CD4-positive, CD25-positive, alpha-beta regulatory T cell (primary cell): Measurements from ENCODE around the gene STMN1. TPM values are rescaled to one million over a fixed set of nuclear protein-coding genes. Genes with fewer than 3 reads are reported as not detected.

Source experiments
- ATAC-seq, 2 donors: fragments of 150-1000 bp; cut with Tn5 transposase; one replicate each; pipeline ENCODE4 v1.10.0; 2021; ENCODE audit warnings: low read depth in 2 of 2, moderate number of reproducible peaks in 2 of 2, moderate library complexity in 1 of 2
- DNase-seq, 3 donors: peaks; one replicate each; pipeline versions ENCODE4 v3.0.0 to v3.0.0-alpha.2; 2012 to 2022; ENCODE audit warnings: mixed read lengths in 1 of 3
- H3K27ac ChIP-seq: one replicate; pipeline ENCODE4 v1.7.0; 2013; ENCODE audit warnings: mild to moderate bottlenecking, low read length; ENCODE audit not compliant: insufficient read depth, poor library complexity, severe bottlenecking
- H3K27me3 ChIP-seq: one replicate; pipeline ENCODE4 v1.7.0; 2013; ENCODE audit warnings: low read length; ENCODE audit not compliant: control insufficient read depth, insufficient read depth
- H3K36me3 ChIP-seq: one replicate; pipeline ENCODE4 v1.7.0; 2013; ENCODE audit warnings: mild to moderate bottlenecking, low read length, moderate library complexity; ENCODE audit not compliant: control insufficient read depth, insufficient read depth
- H3K4me1 ChIP-seq: 2 replicates; pipeline ENCODE4 v1.7.0; 2013; ENCODE audit warnings: mild to moderate bottlenecking, low read length; ENCODE audit not compliant: insufficient read depth, control insufficient read depth, poor library complexity, severe bottlenecking
- H3K4me3 ChIP-seq: one replicate; pipeline ENCODE4 v1.7.0; 2013; ENCODE audit warnings: low read depth, mild to moderate bottlenecking, low read length, moderate library complexity
- H3K9me3 ChIP-seq, 2 experiments: 1 replicate in 1 of 2; 2 replicates in 1 of 2; pipeline ENCODE4 v1.7.0; 2013; ENCODE audit warnings: low read length in 2 of 2, mild to moderate bottlenecking in 1 of 2, moderate library complexity in 1 of 2; ENCODE audit not compliant: control insufficient read depth in 2 of 2
- H3K27ac Mint-ChIP-seq, 3 donors: one replicate each; pipeline ENCODE4 v1.8.0; 2020 to 2022; ENCODE audit warnings: mild to moderate bottlenecking in 3 of 3, mixed read lengths in 3 of 3, moderate library complexity in 2 of 3
- H3K27me3 Mint-ChIP-seq: one replicate; pipeline ENCODE4 v1.8.0; 2022; ENCODE audit warnings: mild to moderate bottlenecking, mixed read lengths
- H3K36me3 Mint-ChIP-seq: one replicate; pipeline ENCODE4 v1.8.0; 2020; ENCODE audit warnings: mixed read lengths
- H3K4me1 Mint-ChIP-seq, 4 donors: one replicate each; pipeline ENCODE4 v1.8.0; 2020 to 2022; ENCODE audit warnings: mixed read lengths in 4 of 4, mild to moderate bottlenecking in 1 of 4
- H3K4me3 Mint-ChIP-seq, 4 donors: one replicate each; pipeline ENCODE4 v1.8.0; 2020 to 2022; ENCODE audit warnings: mild to moderate bottlenecking in 4 of 4, mixed read lengths in 4 of 4, moderate library complexity in 3 of 4
- H3K9me3 Mint-ChIP-seq, 7 donors: one replicate each; pipeline ENCODE4 v1.8.0; 2020 to 2022; ENCODE audit warnings: mixed read lengths in 7 of 7, mild to moderate bottlenecking in 3 of 7, moderate library complexity in 2 of 7
- polyA plus RNA-seq, 4 donors: library from polyadenylated mRNA; unstranded; fragments of 300-500 nt; fragmentation: Illumina TruSeq; gene quantifications; one replicate each; pipeline ENCODE4 v1.2.3, GENCODE V29; 2021
- total RNA-seq: library from RNA; stranded (reverse); gene quantifications from one replicate; pipeline ENCODE4 v1.2.3, GENCODE V29; 2022

STMN1 gene
- total and polyA plus RNA-seq, 5 donors from 2014 or later, result 44.9 to 242 (median 181) TPM

DNA sequence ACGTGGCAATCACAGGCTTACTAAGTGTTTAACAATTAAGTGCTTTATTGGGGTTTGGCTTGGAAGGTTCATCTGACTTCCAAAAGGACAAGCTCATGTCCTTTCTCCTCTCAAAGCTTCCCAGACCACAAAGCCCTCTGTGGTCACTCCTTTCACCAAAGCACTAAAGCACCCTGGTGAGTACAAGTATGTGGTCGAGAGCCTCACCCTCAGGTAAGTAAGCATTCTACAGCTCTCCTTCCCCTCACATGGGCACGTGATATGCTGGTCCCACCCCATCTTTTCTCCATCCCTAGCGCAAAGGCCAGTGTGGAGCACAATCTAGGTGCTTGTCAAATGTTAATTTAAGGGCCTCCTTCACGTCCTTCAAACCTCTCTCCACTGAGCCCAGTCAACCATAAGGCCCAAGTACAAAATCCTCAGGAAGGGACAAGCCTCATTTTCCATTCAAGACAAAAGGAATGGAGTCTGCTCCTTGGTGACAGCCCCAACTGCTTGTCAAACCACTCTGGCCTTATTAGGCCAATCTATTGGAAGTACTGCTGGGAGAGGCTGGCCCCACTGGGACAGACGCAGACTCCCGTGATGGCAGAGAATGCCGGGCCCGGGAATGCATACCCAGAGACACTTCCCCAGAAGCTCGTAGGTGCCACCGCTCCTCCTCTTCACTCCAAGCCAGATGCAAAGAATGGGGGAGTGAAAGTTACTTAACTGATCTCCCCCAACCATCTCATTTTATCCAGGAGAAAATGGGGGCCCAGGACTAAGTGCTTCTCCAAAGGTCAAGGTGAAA lies 7.8 kb downstream of the STMN1 start:
- Mint-ChIP-seq H3K9me3 (no peaks in the 10 kb centered on the region), H3K27me3 (no peaks in the 10 kb centered on the region), H3K27ac (peak overlapping the region in 2 of 3 donors; percentile 86 to 87), H3K4me3 (no peak overlapping the region), H3K36me3 (peaks cover 25% of the 10 kb centered on the region), H3K4me1 (peaks cover 0 to 28% (median 14%) of the 10 kb centered on the region in 4 donors)
- no peak overlapping the region for H3K4me3 ChIP-seq
- H3K36me3 ChIP-seq, result peaks cover 15% of the 10 kb centered on the region
- DNase-seq (no peak), ATAC-seq (no peak)
- no peak overlapping the region for H3K27ac ChIP-seq
- no peaks in the 10 kb centered on the region for H3K9me3 ChIP-seq
- peaks cover 5% of the 10 kb centered on the region for H3K4me1 ChIP-seq
- H3K27me3 ChIP-seq, result no peaks in the 10 kb centered on the region

DNA sequence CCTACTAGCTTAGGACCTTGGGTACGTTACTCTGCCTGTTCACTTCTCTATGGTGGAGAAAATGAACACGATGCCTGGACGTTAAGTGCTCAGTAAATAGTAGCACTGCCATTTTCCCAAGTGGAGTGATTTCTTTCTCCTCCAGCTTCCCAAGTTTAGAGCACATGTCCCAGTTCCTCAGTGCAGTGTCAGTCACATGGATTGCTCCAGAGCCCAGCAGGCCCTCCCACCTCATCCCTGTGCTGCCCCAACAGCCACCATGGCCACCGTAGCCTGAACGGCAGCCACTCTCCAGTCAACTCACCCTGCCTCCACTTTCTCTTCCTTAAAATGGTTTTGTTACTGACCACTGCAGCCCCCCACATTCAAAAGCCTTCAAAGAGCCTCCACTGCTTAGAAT lies 8.5 kb downstream of the STMN1 start:
- Histone ChIP-seq H3K36me3 (peaks cover 15% of the 10 kb centered on the region), H3K9me3 (no peaks in the 10 kb centered on the region), H3K4me3 (no peak overlapping the region), H3K27ac (no peak overlapping the region), H3K4me1 (peaks cover 5% of the 10 kb centered on the region), H3K27me3 (no peaks in the 10 kb centered on the region)
- Mint-ChIP-seq H3K27me3 (no peaks in the 10 kb centered on the region), H3K4me3 (no peak overlapping the region), H3K9me3 (no peaks in the 10 kb centered on the region), H3K36me3 (peaks cover 25% of the 10 kb centered on the region), H3K4me1 (peaks cover 0 to 28% (median 13%) of the 10 kb centered on the region in 4 donors), H3K27ac (no peak overlapping the region)
- DNase-seq (no peak), ATAC-seq (no peak)

DNA sequence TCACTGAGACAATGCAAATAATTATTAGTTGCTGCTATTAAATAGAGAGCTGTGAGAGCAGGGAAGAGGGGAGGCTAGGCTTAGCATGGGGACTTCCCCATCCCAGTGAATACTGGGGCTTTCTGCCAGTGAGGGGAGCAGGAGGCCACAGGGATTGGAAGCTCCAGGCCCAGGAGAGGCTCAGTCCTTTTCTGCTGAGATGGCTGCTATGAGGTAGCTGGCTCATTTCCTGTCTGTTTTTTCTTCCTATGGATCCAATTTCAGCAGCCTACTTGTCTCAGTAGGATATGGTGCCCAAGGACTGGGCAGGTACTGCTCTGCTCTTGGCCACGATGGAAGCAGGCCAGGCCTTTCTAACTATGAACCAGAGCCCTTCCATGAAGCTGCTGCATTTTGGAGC lies 10.0 kb downstream of the STMN1 start:
- no peak overlapping the region for H3K4me3 Mint-ChIP-seq
- no peak overlapping the region for H3K27ac Mint-ChIP-seq
- H3K27ac ChIP-seq, result no peak overlapping the region

DNA sequence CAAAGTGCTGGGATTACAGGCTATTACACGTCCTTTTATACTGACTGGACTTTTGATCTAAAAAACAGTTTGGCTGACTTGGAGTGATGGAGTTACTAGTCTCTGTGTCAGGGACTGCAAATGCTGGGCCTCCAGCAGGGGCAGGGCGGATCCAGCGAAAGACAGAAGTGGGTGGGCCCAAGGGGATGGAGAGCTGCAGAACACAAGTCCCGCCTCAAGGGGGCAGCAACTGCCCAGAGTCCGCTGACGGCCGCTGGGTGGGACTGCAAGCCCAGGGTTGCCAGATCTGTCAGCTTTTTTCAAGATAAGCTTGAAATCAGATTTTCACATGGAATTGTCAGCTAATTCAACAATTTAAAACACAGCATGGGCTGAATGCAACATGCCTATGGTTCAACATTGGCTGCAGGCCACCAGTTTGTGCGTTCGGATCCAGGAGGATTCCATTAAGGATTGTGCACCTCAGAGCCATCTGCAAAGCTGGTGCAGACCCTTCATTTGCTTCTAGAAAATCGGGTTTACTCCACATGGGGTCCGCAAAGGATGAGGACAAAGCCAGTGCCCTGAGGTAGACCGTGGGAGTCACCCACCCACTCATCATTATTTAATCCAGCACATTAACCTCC lies 10.7 kb downstream of the STMN1 start:
- Histone ChIP-seq H3K9me3 (no peaks in the 10 kb centered on the region), H3K27ac (no peak overlapping the region), H3K4me1 (peaks cover 5% of the 10 kb centered on the region), H3K36me3 (peaks cover 6% of the 10 kb centered on the region), H3K4me3 (no peak overlapping the region), H3K27me3 (no peaks in the 10 kb centered on the region)
- Mint-ChIP-seq H3K36me3 (peaks cover 11% of the 10 kb centered on the region), H3K9me3 (no peaks in the 10 kb centered on the region), H3K4me3 (no peak overlapping the region), H3K27ac (peak overlapping the region in 2 of 3 donors; percentile 74 to 82), H3K4me1 (peaks cover 0 to 16% (median 8%) of the 10 kb centered on the region in 4 donors), H3K27me3 (no peaks in the 10 kb centered on the region)
- DNase-seq (peak; percentile 80 to 95 (median 94)), ATAC-seq (peak; percentile 100)

More for the DNA sequence above, 10.0 kb downstream of the STMN1 start:
- Mint-ChIP-seq H3K9me3 (no peaks in the 10 kb centered on the region), H3K4me1 (peaks cover 0 to 23% (median 12%) of the 10 kb centered on the region in 4 donors), H3K36me3 (peaks cover 18% of the 10 kb centered on the region), H3K27me3 (no peaks in the 10 kb centered on the region)
- no peak for ATAC-seq
- Histone ChIP-seq H3K9me3 (no peaks in the 10 kb centered on the region), H3K4me1 (peaks cover 5% of the 10 kb centered on the region), H3K27me3 (no peaks in the 10 kb centered on the region), H3K4me3 (no peak overlapping the region), H3K36me3 (peaks cover 12% of the 10 kb centered on the region)
- DNase-seq, result no peak

DNA sequence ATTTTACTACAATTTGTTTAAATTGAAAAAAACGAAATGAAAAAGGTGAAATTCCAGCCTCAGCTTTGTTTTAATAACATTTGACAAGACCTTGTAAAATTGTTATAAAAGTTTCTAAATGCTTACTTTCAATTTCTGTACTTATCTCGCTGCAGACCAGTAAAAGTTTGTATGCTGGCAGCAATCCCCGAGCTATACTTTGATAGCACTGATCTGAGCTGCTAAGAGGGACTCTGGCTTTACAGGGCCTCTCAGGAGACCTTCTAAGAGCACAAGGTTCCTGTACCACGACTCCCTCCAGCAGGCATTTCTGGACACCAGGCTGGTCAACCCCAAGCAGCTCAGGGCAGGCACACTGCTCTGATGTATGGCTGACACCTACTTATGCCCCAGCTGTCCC lies 13.1 kb downstream of the STMN1 start:
- Histone ChIP-seq H3K27me3 (no peaks in the 10 kb centered on the region), H3K27ac (no peak overlapping the region), H3K9me3 (no peaks in the 10 kb centered on the region), H3K36me3 (no peaks in the 10 kb centered on the region), H3K4me1 (peaks cover 5% of the 10 kb centered on the region), H3K4me3 (no peak overlapping the region)
- no peak for DNase-seq
- H3K4me3 Mint-ChIP-seq, result no peak overlapping the region
- no peaks in the 10 kb centered on the region for H3K9me3 Mint-ChIP-seq
- no peaks in the 10 kb centered on the region for H3K36me3 Mint-ChIP-seq
- peaks cover 0 to 12% (median 6%) of the 10 kb centered on the region in 4 donors for H3K4me1 Mint-ChIP-seq
- ATAC-seq, result no peak
- no peak overlapping the region for H3K27ac Mint-ChIP-seq
- H3K27me3 Mint-ChIP-seq, result no peaks in the 10 kb centered on the region

DNA sequence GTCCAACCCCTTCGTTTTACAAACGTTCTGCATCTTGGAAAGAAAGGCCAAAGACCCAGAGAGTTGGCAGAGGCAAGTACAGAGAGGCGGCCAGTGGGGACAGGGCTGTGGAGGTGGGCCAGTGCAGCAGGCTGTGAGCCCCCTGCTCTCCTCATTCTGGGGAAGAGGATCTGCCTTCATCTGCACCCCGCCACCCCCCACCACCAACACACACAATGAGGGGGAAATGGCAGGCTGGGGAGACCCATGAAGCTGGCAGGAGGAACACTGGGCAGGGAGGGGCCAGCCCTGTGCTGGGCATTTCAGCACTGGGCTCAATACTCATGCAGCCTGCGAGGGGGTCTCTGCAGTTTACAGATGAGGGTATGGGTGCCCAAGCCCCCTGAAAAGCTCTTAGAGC lies 14.6 kb downstream of the STMN1 start:
- no peaks in the 10 kb centered on the region for H3K36me3 Mint-ChIP-seq
- H3K4me1 Mint-ChIP-seq, result peaks cover 0 to 12% (median 6%) of the 10 kb centered on the region in 4 donors
- no peaks in the 10 kb centered on the region for H3K27me3 Mint-ChIP-seq
- Histone ChIP-seq H3K36me3 (no peaks in the 10 kb centered on the region), H3K27ac (no peak overlapping the region), H3K4me3 (no peak overlapping the region), H3K27me3 (no peaks in the 10 kb centered on the region), H3K9me3 (no peaks in the 10 kb centered on the region), H3K4me1 (peaks cover 5% of the 10 kb centered on the region)
- DNase-seq (no peak), ATAC-seq (no peak)
- H3K9me3 Mint-ChIP-seq, result no peaks in the 10 kb centered on the region
- no peak overlapping the region for H3K4me3 Mint-ChIP-seq
- H3K27ac Mint-ChIP-seq, result no peak overlapping the region

DNA sequence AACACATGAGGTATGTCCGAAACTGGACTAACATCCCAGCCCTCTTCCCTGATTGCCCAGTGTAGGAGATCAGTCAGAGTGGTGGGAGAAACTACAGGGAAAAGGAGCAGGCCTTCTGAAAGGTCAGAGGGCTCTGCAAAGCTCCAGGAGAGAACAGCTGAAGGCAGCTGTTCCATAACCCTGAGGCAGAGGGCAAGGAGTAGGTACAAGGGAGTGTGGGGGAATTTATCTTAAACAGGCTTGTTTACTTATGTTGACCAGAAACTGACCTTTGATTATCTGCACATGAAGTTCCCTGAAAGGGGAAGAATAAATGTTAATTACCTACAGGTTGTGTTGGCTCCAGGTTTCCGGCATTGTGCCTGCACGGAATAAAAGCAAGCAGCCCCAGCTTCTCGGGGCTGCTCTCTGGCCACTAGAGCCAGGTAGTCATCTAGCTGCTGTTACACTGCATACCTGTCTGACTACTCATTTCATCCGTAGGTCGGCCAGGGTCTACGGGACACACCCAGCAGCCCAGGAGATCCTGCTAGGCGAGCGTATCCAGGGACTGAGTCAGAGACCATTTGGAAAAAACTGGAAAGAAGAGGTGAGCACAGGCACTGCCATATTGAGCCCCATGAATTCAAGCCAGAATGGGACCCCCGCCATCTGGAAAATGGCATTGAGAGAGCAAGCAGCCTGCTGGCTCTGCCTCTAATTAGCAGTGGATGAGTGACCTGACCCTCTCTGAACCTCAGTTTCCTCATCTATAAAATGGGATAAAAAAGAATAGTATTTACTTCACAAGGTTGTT lies 15.8 kb downstream of the STMN1 start:
- Mint-ChIP-seq H3K27me3 (no peaks in the 10 kb centered on the region), H3K4me3 (no peak overlapping the region), H3K36me3 (no peaks in the 10 kb centered on the region), H3K27ac (no peak overlapping the region), H3K9me3 (no peaks in the 10 kb centered on the region), H3K4me1 (peaks cover 0 to 5% (median 2%) of the 10 kb centered on the region in 4 donors)
- H3K27me3 ChIP-seq, result no peaks in the 10 kb centered on the region
- H3K4me1 ChIP-seq, result peaks cover under 1% of the 10 kb centered on the region
- H3K27ac ChIP-seq, result no peak overlapping the region
- H3K36me3 ChIP-seq, result no peaks in the 10 kb centered on the region
- no peaks in the 10 kb centered on the region for H3K9me3 ChIP-seq
- no peak overlapping the region for H3K4me3 ChIP-seq
- ATAC-seq (no peak), DNase-seq (no peak)
